Measurements from ENCODE around the gene SLC8B1. TPM values are rescaled to one million over a fixed set of nuclear protein-coding genes. Genes with fewer than 3 reads are reported as not detected.

The SLC8B1 gene
- total RNA-seq, 1 experiment from 2014 or later, result 12.8 TPM

DNA sequence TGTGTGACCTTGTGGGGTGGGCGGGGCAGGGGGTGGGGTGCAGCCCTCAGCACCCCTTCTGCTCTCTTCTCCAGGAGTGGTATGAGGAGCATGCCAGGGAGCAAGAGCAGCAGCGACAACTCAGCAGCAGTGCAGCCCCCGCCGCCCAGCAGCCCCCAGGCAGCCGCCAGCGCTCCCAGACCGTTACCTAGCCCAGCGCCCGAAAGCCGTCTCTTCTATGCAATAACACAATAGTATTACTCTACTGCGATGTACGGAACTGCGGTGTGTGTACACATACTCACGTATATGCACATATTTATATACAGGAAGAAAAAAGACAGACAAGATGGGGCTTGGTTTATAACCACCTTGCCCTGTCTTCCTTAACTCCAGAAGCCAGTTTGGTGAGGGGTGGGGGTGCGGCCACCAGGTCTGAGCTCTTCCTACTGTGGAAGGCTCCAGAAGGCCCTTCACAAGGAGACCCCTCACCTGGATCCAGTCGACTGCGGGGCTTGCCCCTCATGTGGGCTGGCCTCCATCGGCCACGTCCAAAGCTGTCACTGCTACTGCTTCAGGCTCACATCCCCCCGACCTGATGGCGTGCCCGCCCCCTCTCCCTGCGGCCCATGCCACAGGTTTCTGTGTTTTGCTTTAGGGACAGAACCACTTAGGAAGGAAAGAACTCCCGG, 38.9 kb downstream of the SLC8B1 start:
- no peak for DNase-seq (ENCODE audit: low read depth)

DNA sequence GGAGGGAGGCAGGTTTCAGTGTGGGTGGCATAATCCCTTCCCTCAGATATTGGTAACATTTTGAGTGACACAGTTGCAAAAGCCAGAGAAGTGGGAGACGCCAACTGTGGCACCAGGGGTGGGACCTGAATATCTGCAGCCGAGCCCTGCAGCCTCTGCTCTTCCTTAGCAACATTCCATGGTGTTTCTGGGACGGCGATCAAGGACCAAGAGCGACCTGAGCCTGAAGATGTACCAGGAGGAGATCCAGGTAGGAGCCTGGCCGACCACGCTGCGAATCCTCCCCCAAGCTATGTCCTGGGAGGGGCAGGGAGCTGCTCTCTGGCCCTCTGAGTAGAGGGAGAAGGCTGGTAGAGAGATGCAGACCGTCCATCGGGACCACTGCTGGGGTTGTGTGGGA, 41.8 kb downstream of the SLC8B1 start:
- DNase-seq (ENCODE audit: low read depth), result no peak

DNA sequence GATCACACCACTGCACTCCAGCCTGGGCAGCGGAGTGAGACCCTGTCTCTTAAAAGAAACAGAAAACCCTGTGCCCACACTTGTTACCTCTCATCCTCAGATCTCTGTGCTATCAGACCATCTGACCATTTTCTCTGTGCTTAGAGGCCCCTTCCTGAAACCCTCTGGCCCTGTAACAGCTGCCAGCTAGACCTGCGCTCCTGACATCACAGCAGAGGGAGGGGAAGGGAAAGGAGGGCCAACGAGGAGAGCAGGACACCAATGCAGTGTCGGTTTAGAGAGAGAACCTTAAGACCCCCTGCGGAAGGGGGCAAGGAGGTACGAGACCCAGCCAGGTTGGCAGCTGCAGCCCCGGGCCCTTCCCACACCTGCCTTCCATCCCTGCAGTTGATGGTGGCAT, 42.4 kb downstream of the SLC8B1 start:
- no peak for DNase-seq (ENCODE audit: low read depth)

DNA sequence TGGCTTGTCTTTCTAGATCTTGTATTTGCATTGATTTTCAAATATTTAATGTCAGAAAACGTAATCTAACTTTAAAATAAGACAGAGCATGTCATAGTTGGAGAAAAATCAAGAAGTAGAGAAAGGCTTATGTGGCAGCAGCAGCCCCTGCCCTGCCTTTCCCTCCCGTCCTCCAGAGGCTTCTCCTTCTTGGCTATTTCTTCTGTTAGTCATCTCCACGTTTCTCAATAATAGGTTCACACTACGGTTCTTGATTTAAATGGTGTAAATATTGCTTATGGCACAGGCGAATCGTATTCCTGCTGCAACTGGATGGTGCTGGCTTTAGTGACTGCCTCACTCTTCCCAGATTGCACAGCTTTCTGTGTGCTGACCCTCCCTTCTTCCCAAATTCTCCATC, 42.8 kb downstream of the SLC8B1 start:
- no peak for DNase-seq (ENCODE audit: low read depth)

DNA sequence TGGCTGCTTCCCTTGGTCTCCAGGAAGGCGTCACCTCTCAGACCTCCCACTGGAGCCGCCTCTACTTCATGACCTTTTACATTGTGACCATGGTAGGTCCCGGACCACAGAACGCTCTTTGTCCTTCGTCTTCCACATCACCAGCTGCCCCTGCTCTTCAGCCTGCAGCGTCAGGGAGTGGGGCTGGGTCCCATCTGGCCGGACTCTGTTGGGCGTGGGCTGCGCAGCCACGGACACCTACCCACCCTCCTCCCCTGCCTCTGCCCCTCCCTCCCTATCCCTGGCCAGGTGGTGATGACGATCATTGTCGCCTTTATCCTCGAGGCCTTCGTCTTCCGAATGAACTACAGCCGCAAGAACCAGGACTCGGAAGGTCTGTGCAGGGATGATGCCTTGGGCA, 43.3 kb downstream of the SLC8B1 start:
- no peak for DNase-seq (ENCODE audit: low read depth)

DNA sequence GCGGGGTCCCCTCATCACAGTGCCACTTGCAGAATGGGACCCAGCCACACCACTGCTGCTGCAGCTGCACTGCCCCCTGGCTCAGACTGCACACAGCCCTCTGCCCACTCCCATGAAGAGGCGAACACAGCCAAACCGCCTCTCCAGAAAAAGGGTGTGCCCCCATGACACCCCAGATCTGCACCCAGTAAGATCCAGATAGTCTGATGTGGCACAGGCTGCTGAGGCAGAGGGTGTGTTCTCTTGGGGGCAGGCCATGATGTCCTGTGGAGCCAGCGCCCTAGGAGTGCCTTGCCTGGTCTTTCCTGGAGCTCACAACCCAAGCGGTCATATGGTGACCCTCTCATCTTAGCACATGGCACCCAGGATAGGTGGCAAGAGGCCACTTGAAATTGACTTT, 44.4 kb downstream of the SLC8B1 start:
- DNase-seq (ENCODE audit: low read depth), result no peak

DNA sequence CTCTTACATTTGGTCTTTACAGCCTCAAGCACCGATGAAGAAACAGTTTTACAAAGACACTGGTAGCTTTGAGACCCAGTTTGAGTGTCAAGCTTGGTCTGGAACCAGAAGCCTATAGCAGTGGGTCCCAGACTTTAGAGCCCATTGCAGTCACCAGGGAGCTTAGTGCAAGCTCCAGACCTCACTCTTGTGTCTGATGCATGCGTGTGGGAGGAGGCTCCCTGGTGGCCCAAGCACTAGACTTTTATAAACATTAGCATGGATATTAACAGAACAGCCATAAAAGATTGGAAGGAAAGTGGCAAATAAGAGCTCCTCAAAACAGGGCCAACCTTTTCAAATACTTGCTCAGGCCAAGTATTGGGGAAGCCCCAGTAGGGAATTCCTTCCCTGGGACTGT, 45.5 kb downstream of the SLC8B1 start:
- DNase-seq (ENCODE audit: low read depth), result no peak

DNA sequence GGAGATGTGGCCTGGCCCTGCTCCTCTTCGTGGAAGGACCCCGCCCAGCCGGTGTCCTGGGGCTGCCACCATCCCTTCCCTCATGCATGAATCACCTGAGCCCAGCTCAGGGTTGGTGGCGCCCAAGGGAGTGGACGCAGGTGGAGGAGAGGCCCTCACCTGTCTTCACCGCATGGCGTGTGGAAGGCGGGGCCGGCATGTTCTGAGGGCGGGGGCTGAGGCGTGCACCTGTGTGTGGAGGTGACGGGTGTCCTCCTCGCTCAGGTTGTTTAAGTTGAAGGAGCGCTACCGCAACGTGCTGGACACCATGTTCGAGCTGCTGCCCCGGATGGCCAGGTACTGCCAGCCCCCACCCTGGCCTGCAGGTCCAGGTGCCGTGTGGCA, 47.0 kb downstream of the SLC8B1 start:
- no peak for DNase-seq (ENCODE audit: low read depth)

DNA sequence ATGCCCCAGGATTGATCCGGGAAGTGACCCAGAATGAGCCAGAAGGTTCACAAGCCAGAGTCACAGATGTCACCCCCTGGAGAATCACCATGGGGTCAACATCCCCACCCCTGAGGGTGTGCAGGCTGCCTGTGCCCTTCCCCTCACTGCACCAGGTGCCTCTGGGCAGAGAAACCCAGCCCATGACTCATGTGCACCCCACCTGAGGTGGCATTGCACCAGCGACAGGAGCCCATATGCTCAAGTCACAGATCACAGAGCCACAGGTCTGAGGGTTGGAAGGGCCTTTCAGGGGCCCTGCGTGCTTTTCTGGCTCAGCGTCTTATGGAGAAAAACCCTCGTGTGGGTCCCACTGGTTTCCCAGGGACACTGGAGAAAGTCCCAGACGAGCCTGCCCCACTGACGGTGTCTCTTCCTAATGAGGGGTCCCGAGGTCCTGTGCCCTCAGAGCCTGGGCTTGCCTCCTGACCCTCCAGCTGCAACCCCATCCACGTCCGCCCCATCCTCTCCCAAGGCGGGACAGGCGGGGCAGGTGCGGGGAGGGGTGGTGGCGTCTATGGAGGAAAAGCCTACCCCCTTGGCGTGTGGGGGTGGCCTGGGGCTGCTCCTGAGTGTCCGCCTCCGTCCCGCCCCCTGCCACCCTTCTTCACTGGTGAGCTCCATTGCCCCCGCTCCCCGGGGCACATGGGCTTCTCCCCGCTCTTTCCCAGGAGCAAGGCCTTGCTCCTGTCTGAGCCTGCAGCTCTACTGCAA, 47.6 kb downstream of the SLC8B1 start:
- no peak for DNase-seq (ENCODE audit: low read depth)

DNA sequence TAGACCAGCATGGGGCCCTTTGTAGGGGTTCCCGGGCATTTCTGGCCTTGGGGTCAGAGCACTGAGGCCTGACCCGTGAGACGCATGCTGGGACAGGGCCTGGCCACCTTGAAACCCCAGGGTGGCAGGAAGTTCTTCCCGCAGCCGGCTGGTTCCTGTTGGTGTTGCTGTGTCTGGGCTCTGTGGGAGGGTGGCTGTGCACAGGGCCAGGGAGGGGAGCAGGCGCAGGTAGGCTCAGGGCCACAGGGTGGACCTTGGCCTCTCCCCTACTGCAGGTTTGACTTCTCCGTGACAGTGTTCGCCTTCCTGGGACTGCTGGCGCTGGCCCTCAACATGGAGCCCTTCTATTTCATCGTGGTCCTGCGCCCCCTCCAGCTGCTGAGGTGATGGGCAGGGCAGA, 48.2 kb downstream of the SLC8B1 start:
- no peak for DNase-seq (ENCODE audit: low read depth)

DNA sequence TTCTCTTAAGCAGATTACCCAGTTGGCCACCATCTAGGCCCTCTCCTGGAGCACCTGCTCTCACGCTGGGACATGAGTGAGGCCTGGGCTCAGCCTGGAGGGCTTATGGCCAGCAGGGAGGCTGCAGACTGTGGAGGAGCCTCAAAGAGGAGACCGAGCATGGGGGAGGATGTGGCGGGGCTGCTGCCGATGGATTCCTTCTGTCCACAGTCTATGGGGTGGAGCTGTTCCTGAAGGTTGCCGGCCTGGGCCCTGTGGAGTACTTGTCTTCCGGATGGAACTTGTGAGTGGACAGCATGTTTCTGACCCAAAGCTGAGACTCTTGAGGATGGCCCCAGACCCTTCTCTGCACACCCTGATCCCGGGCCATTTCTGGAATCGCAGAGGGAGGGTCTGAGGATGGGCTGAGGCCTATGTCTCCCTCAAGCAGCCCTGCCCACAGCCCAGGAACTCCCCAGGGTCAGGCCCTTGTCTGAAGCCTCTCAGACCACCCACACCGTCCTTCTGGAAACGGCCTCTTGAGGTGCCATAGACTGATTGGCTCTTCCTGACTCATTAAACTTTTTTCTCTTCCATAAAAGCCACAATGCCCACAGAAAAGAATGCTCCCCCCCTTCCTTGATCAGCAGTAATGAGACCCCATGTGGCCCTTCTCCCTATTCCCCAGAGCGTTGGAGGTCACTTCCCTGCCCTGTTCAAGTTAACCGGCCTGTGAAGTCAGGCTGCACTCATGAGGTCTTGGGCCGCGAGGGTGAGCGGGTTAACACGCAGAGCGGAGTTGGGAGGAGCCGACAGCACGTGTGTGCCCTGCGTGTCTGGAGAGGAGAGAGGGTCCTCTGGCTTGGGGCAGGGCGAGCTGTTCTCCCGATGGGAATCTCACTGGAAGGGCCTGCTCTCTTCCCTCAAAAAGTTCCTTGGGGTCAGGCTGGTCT, 49.0 kb downstream of the SLC8B1 start:
- no peak for DNase-seq (ENCODE audit: low read depth)

DNA sequence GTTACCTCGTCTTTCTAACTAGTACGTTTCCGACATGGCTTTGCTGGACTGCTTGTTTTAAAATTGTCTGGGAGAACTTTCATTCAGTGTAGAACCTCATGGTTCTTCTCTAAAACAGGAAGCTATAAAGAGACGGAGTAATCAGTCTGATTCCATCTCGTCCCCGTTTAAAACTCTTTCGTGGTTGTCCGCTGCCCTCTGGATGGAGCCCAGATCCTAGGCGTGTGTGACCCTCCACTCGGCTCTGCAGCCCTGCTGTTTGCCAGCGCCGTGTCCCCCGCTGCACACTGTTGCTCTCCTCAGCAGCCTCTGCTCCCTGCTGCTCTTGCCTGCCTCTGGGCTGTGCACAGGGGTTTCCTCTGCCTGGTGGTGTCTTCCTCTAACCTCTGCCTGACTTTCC, 50.2 kb downstream of the SLC8B1 start:
- DNase-seq (ENCODE audit: low read depth), result no peak

DNA sequence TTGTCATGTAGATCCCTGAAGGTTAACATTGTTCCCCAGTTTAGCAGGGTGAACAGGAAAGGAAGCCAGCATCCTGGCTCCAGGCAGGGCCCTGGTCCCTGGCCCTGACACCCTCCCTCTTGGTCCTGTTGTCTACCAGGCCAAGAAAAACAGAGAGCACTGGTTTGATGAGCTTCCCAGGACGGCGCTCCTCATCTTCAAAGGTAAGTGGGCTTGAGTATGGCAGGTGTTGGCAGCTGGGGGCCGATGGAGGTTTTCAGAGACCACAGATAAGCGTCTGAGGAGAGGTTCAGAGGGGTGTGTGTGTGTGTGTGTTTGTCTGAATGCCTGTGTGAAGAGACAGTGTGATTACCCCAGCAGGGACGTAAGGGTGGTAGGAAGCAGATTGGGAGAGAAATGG, 56.3 kb downstream of the SLC8B1 start:
- DNase-seq (ENCODE audit: low read depth), result no peak

DNA sequence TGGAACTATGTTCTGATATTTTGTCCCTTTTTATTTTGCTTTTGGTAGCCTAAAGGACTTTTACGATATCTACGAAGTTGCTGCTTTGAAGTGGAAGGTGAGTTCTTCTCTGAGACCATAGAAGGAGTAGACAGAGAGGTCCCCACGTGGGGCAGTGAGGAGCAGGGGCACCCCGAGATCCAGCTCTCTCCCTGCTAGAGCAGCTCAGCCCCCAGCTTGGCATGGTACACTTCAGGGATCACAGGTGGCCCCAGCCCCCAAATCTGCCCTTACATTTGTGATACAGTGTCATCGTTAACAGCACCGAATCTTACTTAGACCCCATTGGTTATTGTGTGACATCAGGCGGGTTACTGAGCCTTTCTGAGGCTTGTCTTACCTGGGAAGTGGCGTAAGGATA, 56.8 kb downstream of the SLC8B1 start:
- DNase-seq (ENCODE audit: low read depth), result no peak

DNA sequence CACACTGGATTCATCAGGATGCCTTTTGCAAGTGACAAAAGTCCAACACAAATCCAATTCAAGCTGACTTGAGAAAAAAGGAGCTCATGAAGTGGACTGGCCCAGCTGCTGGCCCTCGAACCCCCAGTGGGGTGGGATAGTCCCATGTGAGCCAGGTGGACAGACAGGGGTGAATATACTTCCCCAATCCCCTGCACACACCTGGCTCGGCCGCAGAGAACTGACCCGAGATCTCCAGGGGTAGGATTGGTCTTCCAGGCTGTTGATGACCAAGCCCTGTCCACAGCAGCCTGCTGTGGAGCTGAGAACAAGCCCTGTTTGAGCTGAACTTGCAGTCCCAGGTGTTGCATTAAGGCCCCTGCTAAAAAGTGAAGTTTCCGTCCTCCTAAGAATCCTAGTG, 57.4 kb downstream of the SLC8B1 start:
- no peak for DNase-seq (ENCODE audit: low read depth)

DNA sequence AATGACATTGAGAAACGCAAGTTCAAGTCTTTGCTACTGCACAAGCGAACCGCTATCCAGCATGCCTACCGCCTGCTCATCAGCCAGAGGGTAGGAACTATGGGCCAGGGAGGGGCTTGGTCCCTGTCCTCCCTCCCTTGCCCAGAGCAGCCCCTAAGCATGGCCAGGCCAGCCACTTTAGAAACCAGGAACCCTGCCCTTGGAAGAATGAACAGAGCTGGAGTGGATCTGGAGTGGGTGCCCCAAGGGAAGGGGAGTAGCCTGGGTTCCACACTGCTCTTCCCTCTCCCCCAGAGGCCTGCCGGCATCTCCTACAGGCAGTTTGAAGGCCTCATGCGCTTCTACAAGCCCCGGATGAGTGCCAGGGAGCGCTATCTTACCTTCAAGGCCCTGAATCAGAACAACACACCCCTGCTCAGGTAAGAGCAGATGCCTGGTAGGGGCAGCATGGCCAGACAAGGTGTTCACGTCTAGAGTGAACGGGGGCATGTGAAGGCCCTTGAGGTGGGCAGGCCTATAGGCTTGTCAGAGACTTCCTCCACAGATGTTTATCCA, 57.9 kb downstream of the SLC8B1 start:
- DNase-seq (ENCODE audit: low read depth), result no peak

DNA sequence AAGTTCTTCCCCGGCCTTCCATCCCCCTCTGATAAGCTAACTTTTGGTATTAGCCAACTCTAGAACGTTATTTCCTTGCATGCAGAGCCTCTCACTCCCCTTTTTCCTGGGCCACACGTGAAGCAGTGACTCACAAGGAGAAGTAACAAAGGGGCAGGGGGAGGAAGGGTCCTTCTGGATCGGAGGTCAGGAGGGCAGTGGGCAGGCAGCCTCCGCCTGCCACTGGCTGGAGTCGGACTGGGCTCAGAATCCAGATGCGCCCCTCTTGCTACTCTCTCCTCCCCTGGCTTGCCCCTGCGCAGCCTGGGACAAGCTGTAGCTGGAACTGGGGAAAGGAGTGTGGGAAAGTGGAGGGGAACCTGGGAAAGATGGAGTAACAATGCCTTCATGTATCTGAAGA, 58.6 kb downstream of the SLC8B1 start:
- DNase-seq (ENCODE audit: low read depth), result no peak

DNA sequence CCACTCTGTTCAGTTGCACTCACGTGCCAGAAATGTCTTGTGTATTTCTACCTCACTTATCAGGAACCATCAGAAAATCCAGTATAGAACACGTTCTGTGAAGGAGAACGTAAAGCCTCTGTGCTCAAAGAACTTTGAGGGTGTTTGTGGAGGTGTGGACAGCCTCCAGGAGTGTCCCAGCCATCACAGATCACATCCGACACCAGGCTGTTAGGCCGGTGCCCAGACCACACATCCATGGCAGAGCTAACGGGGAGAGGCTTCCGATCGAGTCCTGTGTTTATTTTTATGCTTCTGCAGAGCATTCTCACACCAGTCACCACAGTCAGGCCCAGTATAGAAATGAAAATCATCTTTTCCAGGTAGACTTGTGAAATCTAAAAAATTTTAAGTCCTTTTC, 60.1 kb downstream of the SLC8B1 start:
- no peak for DNase-seq (ENCODE audit: low read depth)

DNA sequence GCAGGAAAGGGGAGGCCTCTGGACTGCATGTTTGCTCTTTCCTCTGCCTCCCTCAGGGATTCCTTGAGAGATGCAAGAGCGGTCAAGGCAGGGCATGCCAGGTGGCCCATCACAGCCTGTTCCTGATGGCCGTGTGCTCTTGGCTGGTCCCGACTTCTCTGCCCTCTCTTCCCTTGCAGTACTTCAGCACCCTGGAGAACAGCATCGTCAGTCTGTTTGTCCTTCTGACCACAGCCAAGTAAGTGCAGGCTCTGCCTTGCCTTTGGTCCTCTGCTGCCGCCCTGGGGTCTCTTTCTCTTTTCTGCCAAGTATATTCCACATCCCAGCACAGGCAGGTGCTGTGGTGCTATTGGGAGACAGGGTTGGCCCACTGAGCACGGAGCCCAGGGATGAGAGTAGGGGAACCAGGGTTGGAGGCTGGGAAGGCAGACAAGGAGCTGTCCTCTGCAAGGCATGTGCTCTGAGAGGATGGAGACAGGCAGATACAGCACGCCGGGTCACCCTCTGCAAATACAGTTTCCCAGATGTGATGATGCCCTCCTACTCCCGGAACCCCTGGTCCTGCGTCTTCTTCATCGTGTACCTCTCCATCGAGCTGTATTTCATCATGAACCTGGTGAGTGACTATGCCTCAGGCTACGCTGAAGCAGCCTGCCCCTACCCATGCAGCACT, 61.7 kb downstream of the SLC8B1 start:
- DNase-seq (ENCODE audit: low read depth), result no peak

DNA sequence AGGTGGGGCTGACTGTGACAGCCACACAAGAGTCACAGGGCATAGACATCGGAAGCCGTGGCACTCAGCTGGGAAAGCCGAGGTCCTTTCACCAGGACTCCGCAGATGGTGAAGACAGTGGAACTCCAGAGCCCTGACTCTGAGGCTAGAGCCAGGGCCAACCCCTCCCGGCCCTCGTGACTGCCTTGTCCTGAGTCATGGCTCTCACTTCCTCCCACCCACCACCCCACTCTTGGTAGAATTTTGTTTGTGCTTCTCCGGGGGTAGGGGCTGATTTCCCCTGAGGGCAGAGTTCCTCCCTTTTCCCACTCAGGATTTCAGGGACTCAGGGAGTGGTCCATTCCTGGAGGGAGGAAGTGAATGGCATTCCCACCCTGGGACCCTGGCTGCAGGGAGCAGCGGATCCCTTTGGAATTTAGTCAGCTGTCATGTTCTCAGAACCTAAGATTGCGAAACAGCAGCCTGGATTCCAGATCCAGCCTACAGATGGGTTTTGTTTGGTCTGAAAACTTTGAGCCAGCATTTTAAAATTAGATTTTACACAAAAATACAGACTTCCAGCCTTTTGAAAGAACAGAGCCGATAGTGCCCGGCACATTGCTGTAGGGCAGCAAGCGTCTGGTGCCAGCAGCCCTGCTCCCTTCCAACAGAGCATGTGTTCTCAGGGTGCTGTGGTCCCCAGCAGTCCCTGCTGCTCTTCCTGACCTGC, 62.9 kb downstream of the SLC8B1 start:
- DNase-seq (ENCODE audit: low read depth), result peak; percentile 16

DNA sequence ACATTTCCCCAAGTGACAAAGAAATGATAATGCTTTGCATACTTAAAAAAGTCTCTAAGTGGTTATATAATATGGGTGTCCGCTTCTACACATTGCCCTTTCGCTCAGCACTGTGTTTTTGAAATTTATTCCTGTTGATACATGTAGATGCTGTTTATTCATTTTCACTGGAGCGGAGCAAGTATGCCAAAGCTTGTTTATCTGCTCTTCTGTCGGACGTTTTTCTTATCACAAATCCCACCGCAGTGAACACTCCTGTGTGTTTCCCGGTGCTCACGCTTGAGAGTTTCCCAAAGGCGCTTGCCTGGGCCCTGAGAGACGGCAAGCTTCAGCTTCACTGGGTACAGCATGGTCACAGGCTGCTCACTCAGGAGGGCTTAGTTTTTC, 63.5 kb downstream of the SLC8B1 start:
- DNase-seq (ENCODE audit: low read depth), result no peak

All from M059J (cell line).